Measurements from ENCODE around the gene PPP1R9A.

GRCh38 chr7:95330204-95330960 is 423.0 kb downstream of the PPP1R9A start:
- TF ChIP-seq CTCF (IDR thresholded peaks at IDR 0.05; ENCODE audit: low read depth, low read length, poor library complexity, severe bottlenecking) (no peak), EZH2phosphoT487 (IDR thresholded peaks at IDR 0.05; ENCODE audit: borderline replicate concordance, low read length) (no peak)

All from DOHH2 (cell line).